SK-N-MC (cell line): ENCODE measurements around the gene GPC5.

Experiments used
- DNase-seq: peaks from one replicate; pipeline ENCODE4 v3.0.0-alpha.2; 2011; ENCODE audit warnings: low read depth, low spot score
- H3K27ac ChIP-seq: fragments of 200-600 bp; sonication (generic); 2 replicates; pipeline ENCODE4 v1.5.1; 2016; ENCODE audit warnings: mixed run types
- H3K36me3 ChIP-seq: fragments of 200-600 bp; sonication (generic); 2 replicates; pipeline ENCODE4 v1.6.1; 2017; ENCODE audit warnings: antibody characterized with exemption, low read length, mixed read lengths; ENCODE audit not compliant: insufficient read depth
- H3K4me3 ChIP-seq: fragments of 200-600 bp; sonication (generic); 2 replicates; pipeline ENCODE4 v1.5.1; 2016
- H3K9ac ChIP-seq: fragments of 200-600 bp; sonication (generic); 2 replicates; pipeline ENCODE4 v1.8.0; 2017; ENCODE audit warnings: mixed run types, mixed read lengths; ENCODE audit not compliant: insufficient read length
- H3K9me3 ChIP-seq: fragments of 200-600 bp; sonication (generic); 2 replicates; pipeline ENCODE4 v1.6.1; 2017; ENCODE audit warnings: low read depth, mild to moderate bottlenecking, antibody characterized with exemption, low read length, moderate library complexity, mixed read lengths
- EZH2 ChIP-seq: fragments of 200-600 bp; sonication (generic); IDR thresholded peaks from one replicate; pipeline ENCODE4 v1.6.1; 2017; ENCODE audit warnings: antibody characterized with exemption
- FOXP2 ChIP-seq: optimal IDR thresholded peaks from 2 replicates; pipeline ENCODE3; 2011; ENCODE audit warnings: mild to moderate bottlenecking, moderate library complexity; ENCODE audit not compliant: insufficient read depth; ENCODE audit errors: extremely low read length, control extremely low read depth
- POLR2AphosphoS5 ChIP-seq: IDR thresholded peaks from 2 replicates; pipeline ENCODE4 v1.6.1; 2012; ENCODE audit warnings: mild to moderate bottlenecking, low read depth, low read length, borderline replicate concordance

The GPC5 gene

DNA sequence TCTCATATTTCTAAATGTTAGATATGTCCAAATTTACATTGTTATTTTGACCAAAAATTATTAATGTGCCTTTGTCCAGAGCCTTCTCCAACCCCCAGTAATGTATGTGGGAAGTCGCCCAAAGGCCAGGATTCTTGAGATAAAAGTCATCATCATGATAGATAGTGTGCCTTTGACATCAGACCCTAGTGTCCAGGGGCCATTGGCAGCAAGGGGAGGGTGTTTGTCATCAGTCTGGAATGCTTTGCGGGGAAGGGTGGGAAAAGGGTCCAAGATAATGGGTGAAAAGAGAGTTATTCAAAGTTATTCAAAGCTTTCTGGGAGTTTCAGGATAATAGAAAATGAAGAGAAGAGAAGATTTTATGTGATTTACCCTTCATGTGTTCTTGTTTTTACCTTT, 918.6 kb downstream of the GPC5 start:
- no peaks in the 10 kb centered on the region for H3K9me3 ChIP-seq
- no peak overlapping the region for H3K27ac ChIP-seq
- H3K4me3 ChIP-seq = no peak overlapping the region
- TF ChIP-seq POLR2AphosphoS5 = no peak
- no peak for TF ChIP-seq EZH2
- no peak for TF ChIP-seq FOXP2
- no peak for DNase-seq
- H3K36me3 ChIP-seq = no peaks in the 10 kb centered on the region
- H3K9ac ChIP-seq = no peak overlapping the region

GRCh38 chr13:92320323-92320722, 921.9 kb downstream of the GPC5 start:
- no peak for DNase-seq
- H3K9me3 ChIP-seq = no peaks in the 10 kb centered on the region
- no peak overlapping the region for H3K4me3 ChIP-seq
- H3K27ac ChIP-seq = no peak overlapping the region
- TF ChIP-seq POLR2AphosphoS5 (no peak), FOXP2 (no peak), EZH2 (no peak)
- no peaks in the 10 kb centered on the region for H3K36me3 ChIP-seq
- no peak overlapping the region for H3K9ac ChIP-seq

DNA sequence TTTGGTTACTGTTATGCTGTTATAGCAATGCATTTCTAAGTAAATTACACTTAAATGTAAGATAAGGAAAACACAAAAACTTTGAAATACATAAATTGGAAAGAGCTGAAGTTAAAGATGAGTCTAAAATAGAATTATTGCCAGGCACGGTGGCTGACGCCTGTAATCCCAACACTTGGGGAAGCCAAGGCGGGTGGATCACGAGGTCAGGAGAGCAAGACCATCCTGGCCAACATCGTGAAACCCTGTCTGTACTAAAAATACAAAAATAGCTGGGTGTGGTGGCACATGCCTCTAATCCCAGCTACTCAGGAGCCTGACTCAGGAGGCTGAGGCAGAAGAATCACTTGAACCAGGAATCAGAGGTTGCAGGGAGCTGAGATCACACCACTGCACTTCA, 922.8 kb downstream of the GPC5 start:
- DNase-seq = no peak
- TF ChIP-seq EZH2 (no peak), FOXP2 (no peak), POLR2AphosphoS5 (no peak)
- Histone ChIP-seq H3K27ac (no peak overlapping the region), H3K36me3 (no peaks in the 10 kb centered on the region), H3K4me3 (no peak overlapping the region), H3K9me3 (no peaks in the 10 kb centered on the region), H3K9ac (no peak overlapping the region)

DNA sequence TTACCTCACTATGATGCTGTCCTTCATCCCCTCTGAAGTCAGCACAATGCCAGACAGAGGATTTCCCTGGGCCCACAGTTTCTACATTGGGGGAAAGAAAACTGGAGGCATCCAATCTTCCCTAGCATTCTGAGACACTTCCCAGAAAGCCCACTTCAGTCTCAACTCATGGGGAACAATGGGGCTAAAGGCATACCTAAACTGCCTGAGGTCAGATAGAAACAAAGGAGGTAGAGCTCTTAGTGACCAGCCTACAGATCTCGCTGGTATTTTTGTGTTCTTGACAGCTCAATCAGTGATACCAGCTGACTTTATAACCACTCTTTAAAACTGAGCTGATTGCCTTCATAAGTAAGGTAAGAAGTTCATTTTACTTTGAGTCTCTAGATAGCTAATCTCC, 947.2 kb downstream of the GPC5 start:
- no peak overlapping the region for H3K9ac ChIP-seq
- H3K9me3 ChIP-seq = no peaks in the 10 kb centered on the region; the same call in 1 of the 2 replicates
- no peak for DNase-seq
- TF ChIP-seq POLR2AphosphoS5 (no peak), EZH2 (no peak), FOXP2 (no peak)
- H3K4me3 ChIP-seq = no peak overlapping the region
- H3K27ac ChIP-seq = no peak overlapping the region
- no peaks in the 10 kb centered on the region for H3K36me3 ChIP-seq

DNA sequence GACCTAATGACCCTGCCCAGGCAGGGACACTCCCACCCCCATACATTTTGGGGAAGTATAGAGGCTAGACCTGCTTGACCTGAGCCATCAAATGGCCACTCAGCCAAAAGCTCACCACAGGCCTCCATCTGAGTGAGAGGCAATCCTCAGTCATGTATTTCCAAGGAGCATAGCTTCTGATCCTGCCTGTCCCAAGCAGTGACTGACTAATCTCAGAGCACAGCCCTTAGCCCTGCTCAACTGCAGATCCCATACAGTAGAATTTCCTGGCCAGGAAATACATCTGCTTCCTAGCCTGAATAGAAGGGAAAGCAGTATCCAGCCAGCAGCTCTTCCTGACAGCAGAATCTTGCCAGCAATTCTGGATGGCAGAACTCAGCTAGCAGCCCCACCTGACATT, 947.6 kb downstream of the GPC5 start:
- H3K9ac ChIP-seq = no peak overlapping the region
- no peak for DNase-seq
- TF ChIP-seq FOXP2 (no peak), POLR2AphosphoS5 (no peak), EZH2 (no peak)
- H3K27ac ChIP-seq = no peak overlapping the region
- no peaks in the 10 kb centered on the region for H3K36me3 ChIP-seq
- no peak overlapping the region for H3K4me3 ChIP-seq
- H3K9me3 ChIP-seq = no peaks in the 10 kb centered on the region; the same call in 1 of the 2 replicates

DNA sequence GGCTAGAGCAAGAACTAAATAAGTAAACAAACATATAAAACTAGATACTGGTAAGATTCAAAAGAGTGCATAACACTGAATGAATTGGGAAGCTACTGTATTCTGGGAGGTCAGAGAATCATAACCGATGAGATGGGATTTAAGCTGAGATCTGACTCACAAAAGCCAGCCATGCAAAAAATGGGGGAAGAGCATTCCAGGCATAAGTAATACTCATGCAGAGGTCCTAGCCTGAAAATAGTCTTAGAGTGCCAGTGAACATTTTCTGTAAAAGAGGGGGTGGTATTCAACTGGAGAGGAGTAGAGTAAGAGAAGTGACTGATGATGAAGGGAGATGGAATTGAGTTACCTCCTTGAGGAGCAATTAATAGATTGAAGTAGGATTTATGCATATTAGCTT, 956.2 kb downstream of the GPC5 start:
- no peak overlapping the region for H3K9ac ChIP-seq

GRCh38 chr13:92355213-92355612, 956.8 kb downstream of the GPC5 start:
- TF ChIP-seq POLR2AphosphoS5 (no peak), EZH2 (no peak), FOXP2 (no peak)
- Histone ChIP-seq H3K27ac (no peak overlapping the region), H3K4me3 (no peak overlapping the region), H3K36me3 (no peaks in the 10 kb centered on the region), H3K9ac (no peak overlapping the region), H3K9me3 (no peaks in the 10 kb centered on the region)
- no peak for DNase-seq

More for the DNA sequence above, 956.2 kb downstream of the GPC5 start:
- no peak overlapping the region for H3K4me3 ChIP-seq
- no peak for DNase-seq
- no peaks in the 10 kb centered on the region for H3K9me3 ChIP-seq
- H3K36me3 ChIP-seq = no peaks in the 10 kb centered on the region
- no peak for TF ChIP-seq EZH2
- no peak for TF ChIP-seq POLR2AphosphoS5
- H3K27ac ChIP-seq = no peak overlapping the region

DNA sequence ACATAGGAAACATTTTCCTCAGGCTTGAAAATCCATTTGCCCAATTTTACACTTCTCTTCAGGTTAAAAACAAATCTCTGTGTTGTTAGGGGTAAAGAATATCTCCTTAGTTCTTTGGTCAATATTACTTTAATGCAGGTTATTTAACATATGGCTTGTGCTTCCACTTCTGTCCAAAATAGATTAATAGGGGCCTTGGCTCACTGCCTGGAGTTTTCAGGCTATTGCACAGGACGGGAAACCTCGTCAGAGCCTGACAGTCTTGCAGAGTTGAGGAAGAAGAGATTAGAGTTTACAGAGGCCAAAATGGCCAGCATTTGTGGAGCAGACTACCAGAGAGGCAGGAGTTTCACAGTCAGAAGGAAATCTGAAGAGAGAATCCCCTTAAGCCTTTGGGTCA, 964.3 kb downstream of the GPC5 start:
- H3K36me3 ChIP-seq = no peaks in the 10 kb centered on the region
- H3K4me3 ChIP-seq = no peak overlapping the region
- DNase-seq = no peak
- no peak overlapping the region for H3K27ac ChIP-seq
- TF ChIP-seq FOXP2 (no peak), EZH2 (no peak), POLR2AphosphoS5 (no peak)
- H3K9me3 ChIP-seq = no peaks in the 10 kb centered on the region
- H3K9ac ChIP-seq = no peak overlapping the region

- H3K9me3 ChIP-seq = no peaks in the 10 kb centered on the region
- no peak overlapping the region for H3K9ac ChIP-seq
- DNase-seq = no peak
- H3K4me3 ChIP-seq = no peak overlapping the region
- TF ChIP-seq POLR2AphosphoS5 (no peak), FOXP2 (no peak), EZH2 (no peak)
- H3K36me3 ChIP-seq = no peaks in the 10 kb centered on the region
- H3K27ac ChIP-seq = no peak overlapping the region
These were observed 967.5 kb downstream of the GPC5 start for GRCh38 chr13:92365904-92366303.
